Measurements from ENCODE around the gene TSHZ2.

- TF ChIP-seq CTCF (IDR thresholded peaks at IDR 0.05), result no peak
- no peak for TF ChIP-seq POLR2A (IDR thresholded peaks at IDR 0.05)
Measured at GRCh38 chr20:53276143-53276542, 304.0 kb downstream of the TSHZ2 start.
